HEK293 (cell line): ENCODE data around the gene MAF.

ENCODE experiments used
- HOXD13 ChIP-seq: sonication (generic); formaldehyde crosslinking; IDR thresholded peaks from 2 replicates; pipeline ENCODE4 v1.8.0; 2022; ENCODE audit warnings: missing genetic modification reagents, borderline replicate concordance
- KLF16 ChIP-seq: fragments of 450-650 bp; formaldehyde crosslinking; IDR thresholded peaks from 2 replicates; pipeline ENCODE4 v1.5.1; 2017; ENCODE audit warnings: missing biosample characterization, missing genetic modification characterization
- KLF9 ChIP-seq: fragments of 450-650 bp; formaldehyde crosslinking; IDR thresholded peaks from 2 replicates; pipeline ENCODE4 v1.5.1; 2016; ENCODE audit warnings: missing biosample characterization, missing genetic modification characterization, low read depth
- TCF7L2 ChIP-seq: IDR thresholded peaks from 2 replicates; pipeline ENCODE4 v1.6.1; 2011; ENCODE audit warnings: low read depth, mild to moderate bottlenecking, inconsistent platforms, low read length, moderate library complexity, borderline replicate concordance
- ZNF155 ChIP-seq: fragments of 450-650 bp; formaldehyde crosslinking; IDR thresholded peaks from 2 replicates; pipeline ENCODE4 v1.5.1; 2016; ENCODE audit warnings: missing biosample characterization, missing genetic modification characterization
- ZNF37A ChIP-seq: fragments of 450-650 bp; IDR thresholded peaks from 2 replicates; pipeline ENCODE4 v1.5.1; 2018; ENCODE audit warnings: missing biosample characterization, missing genetic modification characterization
- ZNF426 ChIP-seq: fragments of 450-650 bp; formaldehyde crosslinking; IDR thresholded peaks from 2 replicates; pipeline ENCODE4 v1.5.1; 2017; ENCODE audit warnings: missing biosample characterization, missing genetic modification characterization, mild to moderate bottlenecking, inconsistent platforms, moderate library complexity
- ZNF707 ChIP-seq: fragments of 450-650 bp; formaldehyde crosslinking; IDR thresholded peaks from 2 replicates; pipeline ENCODE4 v1.5.1; 2016; ENCODE audit warnings: missing biosample characterization, missing genetic modification characterization
- ZNF837 ChIP-seq: fragments of 450-650 bp; formaldehyde crosslinking; IDR thresholded peaks from 2 replicates; pipeline ENCODE4 v1.5.1; 2016; ENCODE audit warnings: missing biosample characterization, missing genetic modification characterization
- TF ChIP-seq, protein P1 (sequence below): fragments of 450-650 bp; IDR thresholded peaks from 2 replicates; pipeline ENCODE4 v1.5.1; 2018; ENCODE audit warnings: missing biosample characterization, mild to moderate bottlenecking, missing genetic modification characterization
- TF ChIP-seq, protein P2 (sequence below): fragments of 450-650 bp; formaldehyde crosslinking; IDR thresholded peaks from 2 replicates; pipeline ENCODE4 v1.5.1; 2016; ENCODE audit warnings: missing biosample characterization, missing genetic modification characterization
- TF ChIP-seq, protein P3 (sequence below): fragments of 450-650 bp; formaldehyde crosslinking; IDR thresholded peaks from 2 replicates; pipeline ENCODE4 v1.5.1; 2016; ENCODE audit warnings: missing biosample characterization, missing genetic modification characterization
- TF ChIP-seq, protein P4 (sequence below): fragments of 450-650 bp; formaldehyde crosslinking; IDR thresholded peaks from 2 replicates; pipeline ENCODE4 v1.5.1; 2016; ENCODE audit warnings: missing biosample characterization, missing genetic modification characterization

DNA sequence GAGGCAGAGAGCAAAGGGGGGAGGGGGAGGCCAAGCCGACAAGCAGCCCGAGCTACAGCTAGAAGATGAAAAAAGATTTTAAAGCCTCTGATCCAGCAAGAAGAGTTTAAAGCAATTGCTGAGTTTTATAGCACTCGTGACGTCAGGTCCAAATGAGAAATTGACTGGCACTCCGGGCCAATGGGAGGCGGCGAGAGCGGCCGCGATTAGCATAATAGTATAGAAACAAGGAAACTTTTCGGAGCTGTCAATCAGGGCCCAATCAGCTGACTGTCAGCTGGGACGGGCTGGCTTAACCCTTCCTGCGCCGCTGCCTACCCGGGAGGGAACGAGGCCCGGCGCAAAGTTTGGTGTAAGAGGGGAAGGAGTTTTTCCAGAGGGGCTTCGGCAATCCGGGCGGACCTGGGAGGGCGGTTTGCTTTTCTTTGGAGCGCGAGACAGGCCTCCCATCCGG is at the start of gene MAF:
- TF ChIP-seq, protein P1, sequence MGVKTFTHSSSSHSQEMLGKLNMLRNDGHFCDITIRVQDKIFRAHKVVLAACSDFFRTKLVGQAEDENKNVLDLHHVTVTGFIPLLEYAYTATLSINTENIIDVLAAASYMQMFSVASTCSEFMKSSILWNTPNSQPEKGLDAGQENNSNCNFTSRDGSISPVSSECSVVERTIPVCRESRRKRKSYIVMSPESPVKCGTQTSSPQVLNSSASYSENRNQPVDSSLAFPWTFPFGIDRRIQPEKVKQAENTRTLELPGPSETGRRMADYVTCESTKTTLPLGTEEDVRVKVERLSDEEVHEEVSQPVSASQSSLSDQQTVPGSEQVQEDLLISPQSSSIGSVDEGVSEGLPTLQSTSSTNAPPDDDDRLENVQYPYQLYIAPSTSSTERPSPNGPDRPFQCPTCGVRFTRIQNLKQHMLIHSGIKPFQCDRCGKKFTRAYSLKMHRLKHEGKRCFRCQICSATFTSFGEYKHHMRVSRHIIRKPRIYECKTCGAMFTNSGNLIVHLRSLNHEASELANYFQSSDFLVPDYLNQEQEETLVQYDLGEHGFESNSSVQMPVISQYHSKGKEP (tag by site-specific recombination): peak; percentile 33; the same call in 1 of the 2 replicates
- TF ChIP-seq ZNF707 (tag by site-specific recombination) (no peak), ZNF37A (tag by site-specific recombination) (no peak), HOXD13 (CRISPR knock-in tag) (no peak), TCF7L2 (peak; percentile 53; the same call in 1 of the 2 replicates), ZNF426 (no peak), KLF16 (tag by site-specific recombination) (no peak), ZNF837 (no peak), KLF9 (tag by site-specific recombination) (peak; percentile 47; the same call in 1 of the 2 replicates), ZNF155 (tag by site-specific recombination) (no peak)
- TF ChIP-seq, protein P2, sequence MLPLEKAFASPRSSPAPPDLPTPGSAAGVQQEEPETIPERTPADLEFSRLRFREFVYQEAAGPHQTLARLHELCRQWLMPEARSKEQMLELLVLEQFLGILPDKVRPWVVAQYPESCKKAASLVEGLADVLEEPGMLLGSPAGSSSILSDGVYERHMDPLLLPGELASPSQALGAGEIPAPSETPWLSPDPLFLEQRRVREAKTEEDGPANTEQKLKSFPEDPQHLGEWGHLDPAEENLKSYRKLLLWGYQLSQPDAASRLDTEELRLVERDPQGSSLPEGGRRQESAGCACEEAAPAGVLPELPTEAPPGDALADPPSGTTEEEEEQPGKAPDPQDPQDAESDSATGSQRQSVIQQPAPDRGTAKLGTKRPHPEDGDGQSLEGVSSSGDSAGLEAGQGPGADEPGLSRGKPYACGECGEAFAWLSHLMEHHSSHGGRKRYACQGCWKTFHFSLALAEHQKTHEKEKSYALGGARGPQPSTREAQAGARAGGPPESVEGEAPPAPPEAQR (tag by site-specific recombination): no peak
- TF ChIP-seq, protein P3, sequence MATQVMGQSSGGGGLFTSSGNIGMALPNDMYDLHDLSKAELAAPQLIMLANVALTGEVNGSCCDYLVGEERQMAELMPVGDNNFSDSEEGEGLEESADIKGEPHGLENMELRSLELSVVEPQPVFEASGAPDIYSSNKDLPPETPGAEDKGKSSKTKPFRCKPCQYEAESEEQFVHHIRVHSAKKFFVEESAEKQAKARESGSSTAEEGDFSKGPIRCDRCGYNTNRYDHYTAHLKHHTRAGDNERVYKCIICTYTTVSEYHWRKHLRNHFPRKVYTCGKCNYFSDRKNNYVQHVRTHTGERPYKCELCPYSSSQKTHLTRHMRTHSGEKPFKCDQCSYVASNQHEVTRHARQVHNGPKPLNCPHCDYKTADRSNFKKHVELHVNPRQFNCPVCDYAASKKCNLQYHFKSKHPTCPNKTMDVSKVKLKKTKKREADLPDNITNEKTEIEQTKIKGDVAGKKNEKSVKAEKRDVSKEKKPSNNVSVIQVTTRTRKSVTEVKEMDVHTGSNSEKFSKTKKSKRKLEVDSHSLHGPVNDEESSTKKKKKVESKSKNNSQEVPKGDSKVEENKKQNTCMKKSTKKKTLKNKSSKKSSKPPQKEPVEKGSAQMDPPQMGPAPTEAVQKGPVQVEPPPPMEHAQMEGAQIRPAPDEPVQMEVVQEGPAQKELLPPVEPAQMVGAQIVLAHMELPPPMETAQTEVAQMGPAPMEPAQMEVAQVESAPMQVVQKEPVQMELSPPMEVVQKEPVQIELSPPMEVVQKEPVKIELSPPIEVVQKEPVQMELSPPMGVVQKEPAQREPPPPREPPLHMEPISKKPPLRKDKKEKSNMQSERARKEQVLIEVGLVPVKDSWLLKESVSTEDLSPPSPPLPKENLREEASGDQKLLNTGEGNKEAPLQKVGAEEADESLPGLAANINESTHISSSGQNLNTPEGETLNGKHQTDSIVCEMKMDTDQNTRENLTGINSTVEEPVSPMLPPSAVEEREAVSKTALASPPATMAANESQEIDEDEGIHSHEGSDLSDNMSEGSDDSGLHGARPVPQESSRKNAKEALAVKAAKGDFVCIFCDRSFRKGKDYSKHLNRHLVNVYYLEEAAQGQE (tag by site-specific recombination): no peak
- TF ChIP-seq, protein P4, sequence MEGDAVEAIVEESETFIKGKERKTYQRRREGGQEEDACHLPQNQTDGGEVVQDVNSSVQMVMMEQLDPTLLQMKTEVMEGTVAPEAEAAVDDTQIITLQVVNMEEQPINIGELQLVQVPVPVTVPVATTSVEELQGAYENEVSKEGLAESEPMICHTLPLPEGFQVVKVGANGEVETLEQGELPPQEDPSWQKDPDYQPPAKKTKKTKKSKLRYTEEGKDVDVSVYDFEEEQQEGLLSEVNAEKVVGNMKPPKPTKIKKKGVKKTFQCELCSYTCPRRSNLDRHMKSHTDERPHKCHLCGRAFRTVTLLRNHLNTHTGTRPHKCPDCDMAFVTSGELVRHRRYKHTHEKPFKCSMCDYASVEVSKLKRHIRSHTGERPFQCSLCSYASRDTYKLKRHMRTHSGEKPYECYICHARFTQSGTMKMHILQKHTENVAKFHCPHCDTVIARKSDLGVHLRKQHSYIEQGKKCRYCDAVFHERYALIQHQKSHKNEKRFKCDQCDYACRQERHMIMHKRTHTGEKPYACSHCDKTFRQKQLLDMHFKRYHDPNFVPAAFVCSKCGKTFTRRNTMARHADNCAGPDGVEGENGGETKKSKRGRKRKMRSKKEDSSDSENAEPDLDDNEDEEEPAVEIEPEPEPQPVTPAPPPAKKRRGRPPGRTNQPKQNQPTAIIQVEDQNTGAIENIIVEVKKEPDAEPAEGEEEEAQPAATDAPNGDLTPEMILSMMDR (tag by site-specific recombination): no peak
